SW480 (cell line): ENCODE measurements around the gene PLEKHG2.
"Not testable (repeated sequence)": the region's sequence is repeated elsewhere in the genome, so short reads cannot be mapped to it uniquely, and the experiment has no call there.

Experiments used
- DNase-seq: peaks from one replicate; pipeline ENCODE4 v3.0.0-alpha.2; 2016; ENCODE audit warnings: low spot score

PLEKHG2 gene

DNA sequence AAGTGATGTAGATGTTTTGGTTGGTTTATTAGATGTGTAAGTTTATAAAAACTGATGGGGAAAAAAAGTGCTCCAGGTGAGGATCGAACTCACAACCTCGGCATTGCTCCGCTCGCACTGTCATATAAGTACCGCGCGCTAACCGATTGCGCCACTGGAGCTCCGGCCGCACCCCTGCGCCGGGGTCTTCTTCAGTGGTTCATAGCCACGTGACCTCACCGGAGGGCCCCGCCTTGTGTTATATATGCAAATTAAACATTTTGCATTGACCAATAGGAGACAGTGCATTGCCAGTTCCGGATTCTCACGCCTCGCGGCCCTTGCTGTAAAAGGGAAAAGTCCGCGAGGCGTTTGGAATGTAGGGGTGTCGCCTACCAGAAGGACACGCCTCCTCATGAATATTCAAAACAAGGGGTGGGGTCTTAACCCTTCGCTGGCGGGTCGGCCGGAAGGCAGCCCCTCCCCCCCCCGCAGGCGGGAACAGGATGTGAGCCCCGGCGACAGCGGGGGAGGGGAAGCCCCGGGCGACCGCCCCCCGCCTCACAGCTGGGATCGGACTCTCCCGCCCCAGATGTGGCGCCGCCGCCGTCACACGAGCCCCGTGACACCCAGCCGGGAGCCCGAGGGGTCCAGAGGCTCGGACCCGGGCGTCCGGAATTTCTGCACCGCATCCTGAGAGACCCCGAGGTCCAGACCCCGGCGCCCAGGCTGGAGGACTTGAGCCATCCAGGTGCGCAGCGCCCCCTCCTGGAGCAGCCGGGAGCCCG is at the start of gene PLEKHG2:
PLEKHG2 (plus strand) TSS at position 570 of the 767 bp plus-strand sequence. CDS start 1,418 bp downstream, outside the sequence.
- DNase-seq = peak; percentile 100

DNA sequence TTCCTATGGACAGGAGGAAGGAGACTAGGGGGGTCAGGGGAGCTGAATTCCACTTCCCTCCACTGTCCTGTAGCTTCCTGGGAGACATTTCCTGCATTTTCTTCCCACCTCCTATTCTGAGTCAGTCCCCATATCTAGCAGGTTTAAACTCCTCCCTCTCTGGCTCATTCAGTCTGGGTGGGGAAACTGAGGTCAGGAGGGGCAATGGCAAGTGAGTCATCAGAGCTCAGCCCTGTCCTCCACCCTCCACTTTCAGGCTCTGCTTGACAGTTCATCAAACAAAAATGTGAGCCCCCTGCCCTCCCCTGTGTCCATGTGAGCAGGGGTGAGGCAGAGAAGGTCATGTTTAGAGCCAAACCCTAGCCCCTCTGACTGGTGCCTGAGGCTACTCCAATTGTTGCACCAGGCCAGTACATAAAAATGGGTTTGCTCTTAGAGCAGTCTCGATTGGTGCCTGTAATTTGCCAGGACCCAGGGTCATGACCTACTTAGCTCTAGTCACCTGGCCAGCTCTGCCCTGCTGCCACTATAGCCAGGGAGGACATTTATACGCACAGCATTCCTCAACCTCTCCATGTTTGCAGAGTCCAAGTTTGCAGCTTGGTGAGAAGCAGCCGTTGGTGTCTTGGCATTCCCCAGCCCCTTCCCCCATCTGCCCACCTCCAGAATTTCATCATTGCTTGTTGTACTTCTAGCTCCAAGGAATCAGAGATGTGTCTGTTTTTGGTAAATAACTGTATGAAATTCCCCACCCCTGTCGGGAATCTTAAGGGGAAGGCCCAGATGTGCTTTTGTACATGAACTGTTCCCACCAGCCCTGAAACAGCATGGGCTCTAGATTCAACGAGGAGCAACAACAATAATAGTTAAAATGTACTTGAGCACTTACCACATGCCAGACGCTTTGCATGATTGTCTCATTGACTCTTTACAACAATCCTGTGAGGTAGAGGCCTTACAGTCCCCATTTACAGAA is 49.5 kb upstream of the PLEKHG2 start:
- DNase-seq = no peak

DNA sequence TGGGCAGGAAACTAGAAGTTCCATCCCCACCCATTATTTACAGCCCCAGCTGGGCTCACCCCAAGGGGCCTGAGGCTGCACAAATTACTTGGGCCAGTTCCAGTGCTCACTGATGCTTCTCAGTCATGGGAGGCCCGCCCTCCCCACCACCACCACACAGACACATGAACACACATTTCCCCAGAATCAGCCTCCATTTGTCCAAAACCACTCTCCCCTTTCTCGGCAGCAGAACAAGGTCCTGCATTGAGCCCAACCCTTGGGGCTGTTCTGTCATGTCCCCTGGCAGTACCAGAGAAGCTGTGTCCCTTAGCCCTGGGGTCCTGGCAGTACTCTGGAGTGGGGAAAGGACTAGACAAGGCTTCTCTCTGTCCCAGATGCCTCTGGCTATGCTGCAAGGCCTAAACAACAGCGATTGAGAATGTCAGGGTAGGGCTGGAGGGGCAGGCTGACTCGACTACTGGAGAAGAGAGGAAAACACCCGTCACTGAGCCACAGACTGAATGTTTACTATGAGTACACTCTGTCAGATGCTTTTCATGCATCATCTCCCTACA is 48.5 kb upstream of the PLEKHG2 start:
- DNase-seq = no peak

DNA sequence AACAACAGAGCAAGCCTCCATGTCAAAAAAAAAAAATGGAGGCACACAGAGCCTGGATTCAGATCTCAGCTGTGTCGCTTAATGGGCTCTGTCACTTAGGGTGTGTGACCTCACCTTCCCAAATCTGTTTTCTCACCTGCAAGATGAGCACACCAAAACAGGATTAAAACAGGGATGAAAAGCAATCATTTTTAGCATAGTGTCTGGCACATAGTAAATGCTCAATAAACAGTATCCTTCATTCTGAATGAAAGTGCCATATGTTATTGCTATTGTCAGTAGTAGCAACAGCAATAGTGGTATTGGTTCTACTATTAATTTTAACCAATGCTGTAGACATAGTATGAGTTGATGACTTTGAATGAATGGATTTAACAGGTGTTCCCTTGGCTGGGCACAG is 46.9 kb upstream of the PLEKHG2 start:
- no peak for DNase-seq

- no peak for DNase-seq
Observed at GRCh38 chr19:39369200-39369599, 43.3 kb upstream of the PLEKHG2 start.

- no peak for DNase-seq
Observed at GRCh38 chr19:39370735-39371134, 41.7 kb upstream of the PLEKHG2 start.

DNA sequence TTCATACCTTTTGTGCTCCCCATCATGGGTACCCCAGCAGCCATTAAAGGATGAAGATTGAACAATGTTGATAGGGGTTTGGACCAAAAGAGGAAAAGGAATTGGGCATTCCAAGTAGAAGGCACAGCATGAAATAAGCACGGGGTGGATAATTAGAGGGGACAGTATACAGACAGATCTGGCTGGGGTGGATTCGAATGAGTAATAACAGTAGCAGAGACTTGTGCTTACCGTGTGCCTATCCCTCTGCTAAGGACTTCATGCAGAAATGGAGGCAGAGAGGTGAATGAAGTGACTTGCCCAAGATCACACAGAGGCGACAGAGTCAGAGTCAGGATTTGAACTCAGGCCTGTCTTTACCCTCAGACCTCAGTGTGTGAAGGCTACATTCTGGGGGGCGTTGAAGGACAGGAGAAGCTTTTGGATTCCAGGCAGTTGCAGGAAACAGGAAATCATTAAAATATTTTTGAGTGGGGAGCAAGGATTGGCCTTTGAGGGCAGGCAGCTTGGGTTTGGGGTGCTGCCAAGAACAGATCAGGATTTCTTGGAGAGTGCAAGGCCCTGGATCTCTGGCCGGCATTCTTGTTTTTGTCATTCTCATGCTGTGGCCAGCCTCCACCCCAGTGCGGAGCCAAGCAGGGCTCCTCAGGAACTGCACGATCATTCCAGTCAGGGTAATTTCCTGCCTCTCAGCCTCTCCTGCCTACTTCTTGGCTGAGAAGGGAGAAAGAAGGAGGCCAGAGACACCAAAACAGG is 40.2 kb upstream of the PLEKHG2 start:
- no peak for DNase-seq

DNA sequence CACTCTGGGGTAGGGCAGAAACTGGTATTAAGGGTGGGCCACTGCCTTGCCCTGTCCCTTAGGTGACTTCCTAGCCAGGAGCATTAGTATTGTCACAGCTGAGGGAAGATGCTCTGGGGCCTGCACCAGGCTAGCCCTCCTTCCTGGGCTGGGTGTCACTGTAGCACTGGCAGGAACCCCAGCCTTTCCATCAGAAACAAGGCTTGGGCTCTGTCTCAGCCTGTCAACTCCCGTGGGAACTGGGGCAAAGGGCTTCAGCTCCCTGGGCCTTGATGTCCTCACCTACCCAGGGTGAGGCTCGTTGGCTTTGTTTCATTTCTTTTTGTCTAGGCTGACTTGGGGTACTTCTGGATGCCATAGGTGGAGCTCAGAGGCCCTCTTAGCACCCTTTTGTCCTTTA is 39.5 kb upstream of the PLEKHG2 start:
- DNase-seq = no peak

DNA sequence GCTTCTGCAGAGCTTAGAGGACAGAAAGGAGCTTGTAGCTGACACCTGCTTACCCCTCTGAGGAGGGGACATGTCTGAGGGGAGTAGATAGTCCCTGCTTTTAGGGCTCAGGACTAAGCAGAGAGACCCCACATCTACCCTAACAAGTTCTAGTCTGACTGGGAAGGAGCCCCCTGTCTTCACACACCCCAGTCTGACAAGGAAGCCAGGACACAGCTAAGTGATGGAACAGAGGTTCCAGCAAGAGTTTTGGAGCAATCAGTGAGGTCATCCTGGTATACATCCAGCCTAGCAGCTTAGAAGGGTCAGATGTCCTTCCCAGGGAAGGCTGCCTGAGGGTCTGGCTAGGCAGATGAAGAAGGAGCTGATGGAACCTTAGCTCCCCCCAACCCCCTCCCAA is 36.5 kb upstream of the PLEKHG2 start:
- no peak for DNase-seq

GRCh38 chr19:39377373-39378362 is 34.8 kb upstream of the PLEKHG2 start:
- DNase-seq = no peak

GRCh38 chr19:39379366-39379765 is 33.1 kb upstream of the PLEKHG2 start:
- not testable (repeated sequence) for DNase-seq

DNA sequence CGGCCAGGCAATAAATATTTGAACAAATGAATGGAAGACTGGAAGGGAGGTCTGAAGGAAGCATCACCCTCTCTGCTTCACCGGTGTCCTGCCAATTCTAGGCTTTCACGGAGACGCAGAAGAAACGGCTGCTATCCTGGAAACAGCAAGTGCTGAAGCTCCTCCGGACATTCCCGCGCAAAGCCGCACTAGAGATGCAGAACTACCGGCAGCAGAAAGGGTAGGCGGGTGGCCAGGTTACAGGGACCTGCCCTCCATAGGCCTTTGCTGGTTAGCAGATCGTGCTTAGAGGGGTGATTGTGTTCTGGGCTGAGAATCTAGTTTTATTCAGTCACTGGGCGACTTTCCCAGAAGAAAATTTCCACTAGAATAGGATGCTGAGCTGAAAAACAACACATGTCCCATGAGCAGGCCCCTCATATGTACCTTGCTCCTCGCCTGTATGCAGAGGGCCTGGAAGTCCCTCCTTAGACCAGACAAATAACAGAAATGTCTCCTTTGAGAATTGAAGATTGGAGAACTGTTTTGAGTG is 32.5 kb upstream of the PLEKHG2 start:
- no peak for DNase-seq

DNA sequence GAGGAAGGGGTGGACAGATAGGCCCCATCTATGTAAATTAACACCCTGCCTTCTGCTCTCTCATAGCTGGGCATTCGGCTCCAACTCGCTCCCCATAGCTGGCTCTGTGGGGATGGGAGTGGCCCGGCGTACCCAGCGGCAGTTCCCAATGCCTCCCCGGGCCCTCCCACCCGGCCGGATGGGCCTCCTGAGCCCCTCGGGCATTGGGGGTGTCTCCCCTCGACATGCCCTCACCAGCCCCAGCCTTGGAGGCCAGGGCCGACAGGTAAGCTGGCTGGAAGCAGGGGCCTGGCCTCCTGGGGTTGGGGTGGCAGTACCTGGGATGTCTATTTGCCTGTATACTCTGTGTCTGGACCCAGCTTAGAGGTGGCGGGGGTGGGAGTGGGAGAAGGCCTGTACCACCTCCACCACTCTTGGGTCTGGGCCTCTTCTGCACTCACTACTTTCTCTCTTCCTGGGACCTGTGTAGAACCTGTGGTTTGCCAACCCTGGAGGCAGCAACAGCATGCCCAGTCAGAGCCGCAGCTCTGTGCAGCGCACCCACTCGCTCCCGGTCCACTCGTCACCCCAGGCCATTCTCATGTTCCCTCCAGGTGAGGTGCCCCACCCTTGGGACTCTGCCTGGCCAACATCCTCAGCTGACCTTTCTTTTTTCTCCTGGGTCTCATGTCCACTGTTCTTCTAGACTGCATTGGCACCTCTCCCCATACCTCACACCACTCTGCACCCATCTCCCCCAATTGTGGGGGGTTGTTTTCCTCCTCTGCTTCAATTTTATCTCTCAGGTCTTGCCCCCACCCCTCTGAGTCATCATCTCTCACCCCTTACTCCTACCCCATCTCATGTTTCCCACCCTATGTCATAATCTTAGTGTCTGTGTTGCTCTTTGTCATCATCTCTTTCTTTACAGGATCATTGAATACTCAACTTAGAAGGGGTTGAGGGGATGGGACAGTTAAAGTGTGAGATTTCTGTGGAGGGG is 31.7 kb upstream of the PLEKHG2 start:
- DNase-seq = no peak

DNA sequence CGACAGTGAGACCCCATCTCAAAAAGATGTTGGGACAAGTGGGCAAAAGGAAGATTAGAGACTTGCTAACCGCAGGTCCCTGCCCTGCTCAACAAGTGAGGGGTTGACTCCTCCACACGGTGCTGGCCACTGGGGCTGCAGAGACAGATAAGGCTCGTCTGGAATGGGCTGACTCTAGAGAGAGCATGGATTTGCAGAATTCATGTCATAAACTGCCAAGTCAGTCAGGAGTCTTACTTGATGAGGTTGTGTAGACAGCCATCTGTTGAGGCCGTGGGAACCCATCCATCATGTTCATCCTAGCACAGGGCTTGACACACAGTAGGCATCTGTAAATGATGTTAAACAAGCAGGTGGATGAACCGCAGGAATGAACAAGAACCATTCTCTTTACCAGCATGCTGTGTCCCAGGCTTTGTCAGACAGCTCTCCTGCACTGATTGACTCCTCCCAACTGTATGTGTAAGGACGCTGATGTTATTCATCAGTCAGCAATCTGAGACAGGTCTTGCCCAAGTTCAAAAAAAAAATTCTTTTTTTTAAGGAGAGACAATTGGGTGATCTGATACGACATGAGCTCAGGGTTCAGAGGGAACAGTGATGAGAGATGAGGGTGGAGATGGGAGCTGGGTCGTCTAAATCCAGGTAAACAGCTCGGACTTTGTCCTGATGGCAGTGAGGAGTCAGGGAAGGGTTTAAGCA is 30.4 kb upstream of the PLEKHG2 start:
- DNase-seq = no peak

GRCh38 chr19:39382991-39383828 is 29.3 kb upstream of the PLEKHG2 start:
- no peak for DNase-seq

GRCh38 chr19:39384839-39385568 is 27.5 kb upstream of the PLEKHG2 start:
- no peak for DNase-seq
